Trophoblast cell (in vitro differentiated cells and primary cell): ENCODE results near the gene NEUROD4.

ENCODE experiments used
- DNase-seq, 2 donors: peaks; one replicate each; pipeline ENCODE4 v3.0.0-alpha.2; 2016
- H2AFZ ChIP-seq: 2 replicates; pipeline ENCODE4 v1.6.1; 2013; ENCODE audit warnings: low read length, moderate library complexity, mild to moderate bottlenecking; ENCODE audit not compliant: insufficient read depth, poor library complexity
- H2AK5ac ChIP-seq: 2 replicates; pipeline ENCODE4 v1.6.1; 2013; ENCODE audit warnings: mild to moderate bottlenecking, low read length
- H2BK120ac ChIP-seq: 2 replicates; pipeline ENCODE4 v1.6.1; 2013; ENCODE audit warnings: low read length, mild to moderate bottlenecking, moderate library complexity; ENCODE audit not compliant: insufficient read depth, poor library complexity
- H2BK12ac ChIP-seq: 2 replicates; pipeline ENCODE4 v1.6.1; 2013; ENCODE audit warnings: mild to moderate bottlenecking, low read length, moderate library complexity
- H2BK5ac ChIP-seq: 2 replicates; pipeline ENCODE4 v1.6.1; 2013; ENCODE audit warnings: low read length, low read depth, moderate library complexity, mild to moderate bottlenecking; ENCODE audit not compliant: poor library complexity
- H3K14ac ChIP-seq: 2 replicates; pipeline ENCODE4 v1.6.1; 2013; ENCODE audit warnings: mild to moderate bottlenecking, low read length
- H3K18ac ChIP-seq: 2 replicates; pipeline ENCODE4 v1.6.1; 2013; ENCODE audit warnings: mild to moderate bottlenecking, low read length
- H3K23ac ChIP-seq: 2 replicates; pipeline ENCODE4 v1.6.1; 2013; ENCODE audit warnings: low read length
- H3K27ac ChIP-seq: 2 replicates; pipeline ENCODE4 v1.5.1; 2013; ENCODE audit warnings: low read depth, mild to moderate bottlenecking, inconsistent platforms, low read length, moderate library complexity
- H3K27me3 ChIP-seq: 2 replicates; pipeline ENCODE4 v1.6.1; 2013; ENCODE audit warnings: inconsistent platforms, mild to moderate bottlenecking, low read length, moderate library complexity; ENCODE audit not compliant: insufficient read depth
- H3K36me3 ChIP-seq, 2 experiments: 1 replicate in 1 of 2; 2 replicates in 1 of 2; pipeline ENCODE4 v1.6.1; 2013; ENCODE audit warnings: low read length in 2 of 2, mild to moderate bottlenecking in 2 of 2, moderate library complexity in 1 of 2; ENCODE audit not compliant: insufficient read depth in 2 of 2, control insufficient read depth in 1 of 2
- H3K4ac ChIP-seq: 2 replicates; pipeline ENCODE4 v1.6.1; 2013; ENCODE audit warnings: low read depth, mild to moderate bottlenecking, low read length, moderate library complexity
- H3K4me1 ChIP-seq, 2 experiments: 1 replicate in 1 of 2; 2 replicates in 1 of 2; pipeline ENCODE4 v1.6.1; 2013; ENCODE audit warnings: low read length in 2 of 2, mild to moderate bottlenecking in 2 of 2, moderate library complexity in 1 of 2; ENCODE audit not compliant: insufficient read depth in 2 of 2, control insufficient read depth in 1 of 2
- H3K4me2 ChIP-seq: 2 replicates; pipeline ENCODE4 v1.6.1; 2013; ENCODE audit warnings: inconsistent platforms, mild to moderate bottlenecking, low read length, moderate library complexity
- H3K4me3 ChIP-seq: 2 replicates; pipeline ENCODE4 v1.5.1; 2013; ENCODE audit warnings: mild to moderate bottlenecking, low read depth, low read length, inconsistent platforms
- H3K79me1 ChIP-seq: one replicate; pipeline ENCODE4 v1.6.1; 2013; ENCODE audit warnings: low read length
- H3K79me2 ChIP-seq: 2 replicates; pipeline ENCODE4 v1.6.1; 2013; ENCODE audit warnings: low read length, mild to moderate bottlenecking; ENCODE audit not compliant: control insufficient read depth, insufficient read depth, poor library complexity
- H3K9ac ChIP-seq: 2 replicates; pipeline ENCODE4 v1.6.1; 2013; ENCODE audit warnings: mild to moderate bottlenecking, low read length
- H3K9me3 ChIP-seq: 2 replicates; pipeline ENCODE4 v1.6.1; 2013; ENCODE audit warnings: low read depth, mild to moderate bottlenecking, control low read depth, inconsistent platforms, low read length; ENCODE audit not compliant: insufficient read depth
- H4K12ac ChIP-seq: 2 replicates; pipeline ENCODE4 v1.6.1; 2013; ENCODE audit warnings: low read depth, mild to moderate bottlenecking, low read length, moderate library complexity
- H4K8ac ChIP-seq: 2 replicates; pipeline ENCODE4 v1.6.1; 2013; ENCODE audit warnings: low read depth, mild to moderate bottlenecking, low read length, moderate library complexity
- H4K91ac ChIP-seq: one replicate; pipeline ENCODE4 v1.6.1; 2013; ENCODE audit warnings: low read depth, mild to moderate bottlenecking, low read length, moderate library complexity
- WGBS: extraction: QIAGEN DNeasy Blood & Tissue Kit; methylation state at CpG from one replicate; pipeline ENCODE4 v1.1.7; 2013; ENCODE audit warnings: missing lambda C conversion rate; ENCODE audit not compliant: insufficient read length, insufficient coverage; ENCODE audit errors: extremely low coverage; 5-methylcytosine and 5-hydroxymethylcytosine counted together

Gene NEUROD4

GRCh38 chr12:54980341-54980740 is 39.4 kb upstream of the NEUROD4 start:
- Histone ChIP-seq H4K12ac (no peak overlapping the region), H3K4me2 (no peak overlapping the region), H3K79me1 (no peaks in the 10 kb centered on the region), H2AFZ (no peak overlapping the region), H3K4me3 (no peak overlapping the region), H3K4me1 (peaks cover 0 to 2% of the 10 kb centered on the region in 2 experiments), H3K36me3 (no peaks in the 10 kb centered on the region), H2AK5ac (no peak overlapping the region), H3K18ac (no peak overlapping the region), H4K91ac (no peak overlapping the region), H2BK12ac (no peak overlapping the region), H3K27ac (no peak overlapping the region), H3K9ac (no peak overlapping the region), H3K23ac (no peak overlapping the region), H2BK120ac (no peak overlapping the region), H3K79me2 (no peaks in the 10 kb centered on the region), H3K4ac (no peak overlapping the region), H3K14ac (no peak overlapping the region), H4K8ac (no peak overlapping the region), H3K9me3 (no peaks in the 10 kb centered on the region), H3K27me3 (no peaks in the 10 kb centered on the region), H2BK5ac (no peak overlapping the region)
- no CpG with 5 or more reads among the region's 5 CpGs for WGBS
- DNase-seq: no peak

- Histone ChIP-seq H2BK5ac (no peak overlapping the region), H3K4me2 (no peak overlapping the region), H3K27ac (no peak overlapping the region), H3K79me2 (no peaks in the 10 kb centered on the region), H2BK120ac (no peak overlapping the region), H3K4me1 (peaks cover 0 to under 1% of the 10 kb centered on the region in 2 experiments), H3K4ac (no peak overlapping the region), H3K9ac (no peak overlapping the region), H2AK5ac (no peak overlapping the region), H3K23ac (no peak overlapping the region), H4K91ac (no peak overlapping the region), H4K8ac (no peak overlapping the region), H4K12ac (no peak overlapping the region), H2AFZ (no peak overlapping the region), H3K27me3 (no peaks in the 10 kb centered on the region), H3K36me3 (no peaks in the 10 kb centered on the region), H3K4me3 (no peak overlapping the region), H3K9me3 (no peaks in the 10 kb centered on the region), H3K14ac (no peak overlapping the region), H2BK12ac (no peak overlapping the region), H3K79me1 (no peaks in the 10 kb centered on the region), H3K18ac (no peak overlapping the region)
- DNase-seq: no peak
- WGBS: no CpG with 5 or more reads among the region's 2 CpGs
Observed at GRCh38 chr12:54981796-54982195, 38.0 kb upstream of the NEUROD4 start.

- Histone ChIP-seq H3K27me3 (no peaks in the 10 kb centered on the region), H4K8ac (no peak overlapping the region), H2BK12ac (no peak overlapping the region), H3K4me3 (no peak overlapping the region), H4K12ac (no peak overlapping the region), H3K23ac (no peak overlapping the region), H3K9me3 (no peaks in the 10 kb centered on the region), H3K9ac (no peak overlapping the region), H3K79me1 (no peaks in the 10 kb centered on the region), H2BK120ac (no peak overlapping the region), H2AK5ac (no peak overlapping the region), H3K36me3 (no peaks in the 10 kb centered on the region), H3K18ac (no peak overlapping the region), H3K79me2 (no peaks in the 10 kb centered on the region), H3K4ac (no peak overlapping the region), H3K14ac (no peak overlapping the region), H3K4me2 (no peak overlapping the region), H3K4me1 (no peaks in the 10 kb centered on the region), H2BK5ac (no peak overlapping the region), H4K91ac (no peak overlapping the region), H3K27ac (no peak overlapping the region), H2AFZ (no peak overlapping the region)
- DNase-seq: no peak
- no CpG with 5 or more reads among the region's 2 CpGs for WGBS
Observed at GRCh38 chr12:54983536-54984101, 36.2 kb upstream of the NEUROD4 start.

GRCh38 chr12:54984658-54985376 is 35.0 kb upstream of the NEUROD4 start, which contains the start of gene TESPA1:
TESPA1 (minus strand) TSS chr12:54984762; CDS start chr12:54974562, 10,200 bp downstream.
- Histone ChIP-seq H3K4me1 (no peaks in the 10 kb centered on the region), H3K27ac (no peak within 1 kb of the TSS), H2BK12ac (no peak within 1 kb of the TSS), H2AK5ac (no peak within 1 kb of the TSS), H4K8ac (no peak within 1 kb of the TSS), H3K27me3 (no peaks in the 10 kb centered on the region), H3K36me3 (no peaks in the 10 kb centered on the region), H3K4ac (no peak within 1 kb of the TSS), H4K91ac (no peak within 1 kb of the TSS), H3K9me3 (no peaks in the 10 kb centered on the region), H3K79me1 (no peaks in the 10 kb centered on the region), H3K18ac (no peak within 1 kb of the TSS), H4K12ac (no peak within 1 kb of the TSS), H3K14ac (no peak within 1 kb of the TSS), H2AFZ (no peak within 1 kb of the TSS), H3K23ac (no peak within 1 kb of the TSS), H3K9ac (no peak within 1 kb of the TSS), H3K4me2 (no peak within 1 kb of the TSS), H3K4me3 (no peak within 1 kb of the TSS), H2BK5ac (no peak within 1 kb of the TSS), H2BK120ac (no peak within 1 kb of the TSS), H3K79me2 (no peaks in the 10 kb centered on the region)
- no CpG with 5 or more reads among the region's 12 CpGs for WGBS
- DNase-seq: no peak
